Measurements from ENCODE around the gene TALDO1. TPM values are rescaled to one million over a fixed set of nuclear protein-coding genes. Genes with fewer than 3 reads are reported as not detected.

Gene TALDO1
- total and polyA plus RNA-seq, 10 of the 15 experiments (the other 5 are each of a cell fraction or from before 2014, with no cell fraction given): 121 to 302 (median 182) TPM

DNA sequence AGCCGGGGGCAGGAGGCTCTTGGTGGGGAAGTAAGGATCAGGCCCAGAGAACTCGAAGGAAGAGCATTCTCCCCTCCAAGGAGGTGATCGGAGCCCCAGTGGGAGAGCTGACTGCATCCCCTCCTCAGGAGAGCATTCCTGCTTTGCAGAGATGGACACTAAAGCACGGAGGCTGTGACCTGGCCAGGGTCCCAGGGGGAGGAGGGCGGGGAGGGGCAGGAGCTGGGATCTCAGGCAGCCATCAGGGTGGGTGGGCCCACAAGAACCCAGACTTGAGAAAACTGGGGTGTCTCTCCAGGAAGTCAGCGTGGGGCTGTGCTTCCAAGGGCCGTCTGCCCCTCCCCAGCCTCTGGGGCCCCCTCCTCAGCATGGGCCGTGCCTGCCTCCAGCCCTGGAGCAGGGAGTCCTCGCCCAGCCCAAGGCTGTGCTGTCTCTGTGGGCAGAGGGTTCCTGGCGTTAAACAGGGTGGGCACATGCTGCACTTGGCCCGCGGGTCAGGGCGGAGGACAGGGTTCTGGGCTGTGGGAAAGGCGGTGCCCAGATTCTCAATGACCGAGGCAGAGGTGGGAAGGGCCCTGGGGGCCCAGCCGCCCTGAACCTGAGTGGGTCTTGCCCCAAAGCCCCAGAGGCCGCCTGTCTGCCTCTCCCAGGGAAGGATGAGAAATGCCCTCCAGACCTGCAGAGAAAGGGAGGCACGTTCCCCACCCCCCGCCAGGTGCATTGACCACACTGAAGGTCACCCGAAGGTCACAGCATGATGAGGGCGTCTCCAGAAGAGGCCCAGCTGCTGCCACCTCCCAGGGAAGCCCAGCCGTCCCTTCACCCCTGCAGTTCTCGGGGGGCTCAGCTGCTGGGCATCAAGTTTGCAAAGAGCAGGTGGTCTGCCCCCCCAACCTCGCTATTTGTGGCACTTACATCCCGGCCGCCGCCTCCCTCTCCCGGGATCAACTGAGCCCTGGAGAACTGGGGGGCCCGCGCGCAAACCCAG lies 42.0 kb downstream of the TALDO1 start:
- ATAC-seq: peak; percentile 52
- CTCF ChIA-PET: no interaction called here

More for the DNA sequence above, 42.0 kb downstream of the TALDO1 start:
- Histone ChIP-seq H3K4me1 (ENCODE audit: control insufficient read depth, insufficient read depth, low read length) (peaks cover 7% of the 10 kb centered on the region), H3K79me2 (ENCODE audit: control insufficient read depth, insufficient read depth, low read length) (no peaks in the 10 kb centered on the region), H3K27ac (ENCODE audit: control insufficient read depth, insufficient read depth) (peak overlapping the region; percentile 11; the same call in 1 of the 2 replicates), H3K9ac (ENCODE audit: control insufficient read depth, insufficient read depth, low read length) (peak overlapping the region; percentile 56), H3K4me3 (peak overlapping the region; percentile 63; the same call in 1 of the 2 replicates), H2AFZ (ENCODE audit: control insufficient read depth, low read depth, low read length) (no peak overlapping the region), H3K4me2 (ENCODE audit: control insufficient read depth, insufficient read depth) (peak overlapping the region; percentile 59), H3K27me3 (replicated peaks in 1 of 2; ENCODE audit: control insufficient read depth in 2 of 2, insufficient read depth in 2 of 2, low read length in 1 of 2) (no peaks in the 10 kb centered on the region), H3K9me3 (replicated peaks; ENCODE audit: control insufficient read depth, insufficient read depth, low read length) (no peaks in the 10 kb centered on the region), H4K20me1 (ENCODE audit: control insufficient read depth, insufficient read depth) (no peaks in the 10 kb centered on the region), H3K36me3 (ENCODE audit: control insufficient read depth in 2 of 2, insufficient read depth in 2 of 2, low read length in 1 of 2) (peaks cover 0 to 9% of the 10 kb centered on the region in 2 experiments; a peak in 2 of 4 replicates)
- FAIRE-seq: no peak
- SMC1A ChIA-PET (ENCODE audit: uncharacterized antibody, unreplicated experiment): no interaction called here
- POLR2A ChIA-PET: interaction anchor here (0.6 kb wide), 1 partner anchor 157 kb away, joined by 4 read pairs; no protein-coding TSS in a partner anchor
- no peak for DNase-seq (ENCODE audit: low read depth, low spot score)
- no TSS peak for BruUV-seq (replicated peaks)
- RAD21 ChIA-PET (ENCODE audit: unreplicated experiment): no interaction called here
- TF ChIP-seq ESRRA (IDR thresholded peaks at IDR 0.05; ENCODE audit: low read length): peak; percentile 80; the same call in 1 of the 2 replicates
- 0 out of 2 replicates have a peak, but pooled peaks have one; percentile 6 for TF ChIP-seq POLR2A (IDR thresholded peaks at IDR 0.05; ENCODE audit: low read depth, low read length)
- peak; percentile 59; the same call in 1 of the 2 replicates for TF ChIP-seq NR2F1 (conservative IDR thresholded peaks at IDR 0.05)
- TF ChIP-seq BHLHE40 (IDR thresholded peaks at IDR 0.05; ENCODE audit: borderline replicate concordance in 1 of 2, low read depth in 2 of 2, low read length in 1 of 2): peak in 1 of 2 experiments; percentile 59; a peak in 2 of 4 replicates
- peak; percentile 46 for TF ChIP-seq RUNX3 (IDR thresholded peaks at IDR 0.05; ENCODE audit: low read length)
- peak; percentile 88 for TF ChIP-seq TCF3 (IDR thresholded peaks at IDR 0.05; ENCODE audit: borderline replicate concordance, insufficient read depth, low read depth, low read length)
- TF ChIP-seq, protein P1, sequence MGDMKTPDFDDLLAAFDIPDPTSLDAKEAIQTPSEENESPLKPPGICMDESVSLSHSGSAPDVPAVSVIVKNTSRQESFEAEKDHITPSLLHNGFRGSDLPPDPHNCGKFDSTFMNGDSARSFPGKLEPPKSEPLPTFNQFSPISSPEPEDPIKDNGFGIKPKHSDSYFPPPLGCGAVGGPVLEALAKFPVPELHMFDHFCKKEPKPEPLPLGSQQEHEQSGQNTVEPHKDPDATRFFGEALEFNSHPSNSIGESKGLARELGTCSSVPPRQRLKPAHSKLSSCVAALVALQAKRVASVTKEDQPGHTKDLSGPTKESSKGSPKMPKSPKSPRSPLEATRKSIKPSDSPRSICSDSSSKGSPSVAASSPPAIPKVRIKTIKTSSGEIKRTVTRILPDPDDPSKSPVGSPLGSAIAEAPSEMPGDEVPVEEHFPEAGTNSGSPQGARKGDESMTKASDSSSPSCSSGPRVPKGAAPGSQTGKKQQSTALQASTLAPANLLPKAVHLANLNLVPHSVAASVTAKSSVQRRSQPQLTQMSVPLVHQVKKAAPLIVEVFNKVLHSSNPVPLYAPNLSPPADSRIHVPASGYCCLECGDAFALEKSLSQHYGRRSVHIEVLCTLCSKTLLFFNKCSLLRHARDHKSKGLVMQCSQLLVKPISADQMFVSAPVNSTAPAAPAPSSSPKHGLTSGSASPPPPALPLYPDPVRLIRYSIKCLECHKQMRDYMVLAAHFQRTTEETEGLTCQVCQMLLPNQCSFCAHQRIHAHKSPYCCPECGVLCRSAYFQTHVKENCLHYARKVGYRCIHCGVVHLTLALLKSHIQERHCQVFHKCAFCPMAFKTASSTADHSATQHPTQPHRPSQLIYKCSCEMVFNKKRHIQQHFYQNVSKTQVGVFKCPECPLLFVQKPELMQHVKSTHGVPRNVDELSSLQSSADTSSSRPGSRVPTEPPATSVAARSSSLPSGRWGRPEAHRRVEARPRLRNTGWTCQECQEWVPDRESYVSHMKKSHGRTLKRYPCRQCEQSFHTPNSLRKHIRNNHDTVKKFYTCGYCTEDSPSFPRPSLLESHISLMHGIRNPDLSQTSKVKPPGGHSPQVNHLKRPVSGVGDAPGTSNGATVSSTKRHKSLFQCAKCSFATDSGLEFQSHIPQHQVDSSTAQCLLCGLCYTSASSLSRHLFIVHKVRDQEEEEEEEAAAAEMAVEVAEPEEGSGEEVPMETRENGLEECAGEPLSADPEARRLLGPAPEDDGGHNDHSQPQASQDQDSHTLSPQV (IDR thresholded peaks at IDR 0.05): no peak
- TF ChIP-seq TCF12 (IDR thresholded peaks at IDR 0.05; ENCODE audit: low read depth, low read length): peak; percentile 94
- TF ChIP-seq, protein P2, sequence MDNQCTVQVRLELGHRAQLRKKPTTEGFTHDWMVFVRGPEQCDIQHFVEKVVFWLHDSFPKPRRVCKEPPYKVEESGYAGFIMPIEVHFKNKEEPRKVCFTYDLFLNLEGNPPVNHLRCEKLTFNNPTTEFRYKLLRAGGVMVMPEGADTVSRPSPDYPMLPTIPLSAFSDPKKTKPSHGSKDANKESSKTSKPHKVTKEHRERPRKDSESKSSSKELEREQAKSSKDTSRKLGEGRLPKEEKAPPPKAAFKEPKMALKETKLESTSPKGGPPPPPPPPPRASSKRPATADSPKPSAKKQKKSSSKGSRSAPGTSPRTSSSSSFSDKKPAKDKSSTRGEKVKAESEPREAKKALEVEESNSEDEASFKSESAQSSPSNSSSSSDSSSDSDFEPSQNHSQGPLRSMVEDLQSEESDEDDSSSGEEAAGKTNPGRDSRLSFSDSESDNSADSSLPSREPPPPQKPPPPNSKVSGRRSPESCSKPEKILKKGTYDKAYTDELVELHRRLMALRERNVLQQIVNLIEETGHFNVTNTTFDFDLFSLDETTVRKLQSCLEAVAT (IDR thresholded peaks at IDR 0.05): no peak
- no peak for TF ChIP-seq CHD1 (IDR thresholded peaks at IDR 0.05; ENCODE audit: low read depth, low read length)
- intact Hi-C loops (cut with micrococcal nuclease; ENCODE audit: unreplicated experiment) (no loop called here), in situ Hi-C loops (cut with MboI) (no loop called here)
- 15% methylated on average over 31 of the region's 31 CpGs for WGBS (ENCODE audit: insufficient coverage, insufficient replicate concordance, low lambda C conversion rate, missing lambda C conversion rate)

Measured in GM12878 (cell line).